MCF 10A (cell line): ENCODE measurements around the gene SLC25A19. TPM values are rescaled to one million over a fixed set of nuclear protein-coding genes. Genes with fewer than 3 reads are reported as not detected.

Experiments used
- BruUV-seq: library from RNA; stranded (reverse); fragments of 400-500 nt; replicated peaks from 2 replicates; lab custom pipeline; 2021; lab: Mats Ljungman, UMichigan
- CTCF ChIA-PET: fragments of 300-600 bp; sonication (Branson Sonifier 250); formaldehyde crosslinking; extraction: SDS; loops from one replicate; lab custom pipeline; 2021; ENCODE audit warnings: antibody characterized with exemption, inconsistent platforms; lab: Yijun Ruan, JAX
- POLR2A ChIA-PET: fragments of 300-600, 350-650 bp; sonication (Branson Sonifier 250); formaldehyde crosslinking; extraction: SDS; loops from one replicate; lab custom pipeline; 2020; ENCODE audit warnings: antibody characterized with exemption, inconsistent platforms; lab: Yijun Ruan, JAX
- DNase-seq: peaks from one replicate; pipeline ENCODE4 v3.0.0-alpha.2; 2018; ENCODE audit not compliant: unreplicated experiment
- H3K27ac Mint-ChIP-seq: one replicate; pipeline ENCODE4 v1.8.0; 2022; ENCODE audit warnings: mild to moderate bottlenecking, low read depth, mixed read lengths; ENCODE audit not compliant: unreplicated experiment
- H3K27me3 Mint-ChIP-seq: one replicate; pipeline ENCODE4 v1.8.0; 2022; ENCODE audit warnings: mixed read lengths; ENCODE audit not compliant: insufficient read depth, unreplicated experiment
- H3K36me3 Mint-ChIP-seq: one replicate; pipeline ENCODE4 v1.8.0; 2022; ENCODE audit warnings: mild to moderate bottlenecking, moderate library complexity, mixed read lengths; ENCODE audit not compliant: insufficient read depth, unreplicated experiment
- H3K4me1 Mint-ChIP-seq: one replicate; pipeline ENCODE4 v1.8.0; 2022; ENCODE audit warnings: mixed read lengths; ENCODE audit not compliant: insufficient read depth, unreplicated experiment
- H3K4me3 Mint-ChIP-seq: one replicate; pipeline ENCODE4 v1.8.0; 2022; ENCODE audit warnings: mild to moderate bottlenecking, moderate library complexity, mixed read lengths; ENCODE audit not compliant: unreplicated experiment
- H3K9me3 Mint-ChIP-seq: one replicate; pipeline ENCODE4 v1.8.0; 2022; ENCODE audit warnings: mixed read lengths; ENCODE audit not compliant: unreplicated experiment
- CTCF ChIP-seq: fragments of 200-600 bp; IDR thresholded peaks from one replicate; pipeline ENCODE4 v1.8.0; 2022; ENCODE audit warnings: antibody characterized with exemption, mild to moderate bottlenecking; ENCODE audit not compliant: unreplicated experiment
- intact Hi-C: fragments of 100-400 bp; cut with micrococcal nuclease; formaldehyde crosslinking; loops from 2 replicates; pipeline ENCODE4 v1.14.1; 2022
- total RNA-seq: library from RNA; stranded (reverse); gene quantifications from 2 replicates; pipeline ENCODE4 v1.2.3, GENCODE V29; 2022

SLC25A19 gene
- total RNA-seq, 1 experiment from 2014 or later = 22.6 TPM

GRCh38 chr17:75231071-75231470 lies 58.2 kb downstream of the SLC25A19 start:
- no peaks in the 10 kb centered on the region for H3K4me1 Mint-ChIP-seq
- H3K4me3 Mint-ChIP-seq = no peak overlapping the region

GRCh38 chr17:75228847-75229246 lies 60.4 kb downstream of the SLC25A19 start:
- no peaks in the 10 kb centered on the region for H3K27me3 Mint-ChIP-seq
- H3K36me3 Mint-ChIP-seq = peaks cover 63% of the 10 kb centered on the region
- intact Hi-C loops = no loop called here
- H3K4me1 Mint-ChIP-seq = no peaks in the 10 kb centered on the region
- no peak for DNase-seq
- ChIA-PET CTCF (interaction anchor here (0.7 to 1.1 kb wide), 2 partner anchors 11 to 27 kb away, joined by 3 to 6 read pairs; no protein-coding TSS in a partner anchor), POLR2A (interaction anchor here (0.7 to 1.4 kb wide), 6 partner anchors 8 to 391 kb away, joined by 3 to 4 read pairs (median 3); no protein-coding TSS in a partner anchor)
- no peak overlapping the region for H3K27ac Mint-ChIP-seq
- no TSS peak for BruUV-seq
- H3K4me3 Mint-ChIP-seq = no peak overlapping the region
- TF ChIP-seq CTCF = no peak
- no peaks in the 10 kb centered on the region for H3K9me3 Mint-ChIP-seq

More at GRCh38 chr17:75231071-75231470, 58.2 kb downstream of the SLC25A19 start:
- intact Hi-C loops = no loop called here
- no peak for DNase-seq
- Mint-ChIP-seq H3K9me3 (no peaks in the 10 kb centered on the region), H3K27ac (no peak overlapping the region), H3K36me3 (peaks cover 63% of the 10 kb centered on the region), H3K27me3 (no peaks in the 10 kb centered on the region)
- BruUV-seq = no TSS peak
- ChIA-PET POLR2A (interaction anchor here (0.5 to 1.9 kb wide), 3 partner anchors 10 to 65 kb away, joined by 3 to 5 read pairs (median 3); partner anchors contain the start of gene NUP85), CTCF (interaction anchor here (0.5 to 1.4 kb wide), 3 partner anchors 7 to 117 kb away, joined by 3 to 4 read pairs (median 4); no protein-coding TSS in a partner anchor)
- no peak for TF ChIP-seq CTCF

- no TSS peak for BruUV-seq
- Mint-ChIP-seq H3K4me3 (no peak overlapping the region), H3K36me3 (peaks cover 61% of the 10 kb centered on the region), H3K4me1 (no peaks in the 10 kb centered on the region), H3K9me3 (no peaks in the 10 kb centered on the region), H3K27me3 (no peaks in the 10 kb centered on the region), H3K27ac (no peak overlapping the region)
- CTCF ChIA-PET = interaction anchor here (0.7 to 1.1 kb wide), 2 partner anchors 11 to 27 kb away, joined by 3 to 6 read pairs; no protein-coding TSS in a partner anchor
- no peak for DNase-seq
- TF ChIP-seq CTCF = no peak
- POLR2A ChIA-PET = interaction anchor here (0.8 to 1.4 kb wide), 4 partner anchors 9 to 20 kb away, joined by 3 to 4 read pairs (median 3); no protein-coding TSS in a partner anchor
- intact Hi-C loops = no loop called here
These were observed 60.9 kb downstream of the SLC25A19 start for GRCh38 chr17:75228305-75228704.

GRCh38 chr17:75227729-75228128 lies 61.5 kb downstream of the SLC25A19 start:
- ChIA-PET CTCF (interaction anchor here (0.7 kb wide), 1 partner anchor 31 kb away, joined by 4 read pairs; no protein-coding TSS in a partner anchor), POLR2A (interaction anchor here (0.9 kb wide), 1 partner anchor 10 kb away, joined by 3 read pairs; no protein-coding TSS in a partner anchor)
- BruUV-seq = no TSS peak
- no peaks in the 10 kb centered on the region for H3K4me1 Mint-ChIP-seq
- H3K27me3 Mint-ChIP-seq = no peaks in the 10 kb centered on the region
- H3K9me3 Mint-ChIP-seq = no peaks in the 10 kb centered on the region
- TF ChIP-seq CTCF = no peak
- peaks cover 56% of the 10 kb centered on the region for H3K36me3 Mint-ChIP-seq
- intact Hi-C loops = no loop called here
- DNase-seq = no peak
- no peak overlapping the region for H3K4me3 Mint-ChIP-seq
- no peak overlapping the region for H3K27ac Mint-ChIP-seq
